Astrocyte of the cerebellum (primary cell): Measurements from ENCODE around the gene PTGES2.
A peak's percentile ranks its signal among the peaks of the same experiment; 100 is the strongest.

Experiments used
- DNase-seq: peaks from one replicate; pipeline ENCODE4 v3.0.0-alpha.2; 2011; ENCODE audit warnings: low read depth
- H3K4me3 ChIP-seq: 2 replicates; pipeline ENCODE4 v1.5.1; 2011; ENCODE audit warnings: mild to moderate bottlenecking, low read depth, low read length, moderate library complexity
- in situ Hi-C: cut with HindIII; loops from 2 replicates; pipeline ENCODE4 v1.10.0; 2017; ENCODE audit warnings: low sequenced_read_pairs
- TF ChIP-seq, protein P1 (sequence below): IDR thresholded peaks from 2 replicates; pipeline ENCODE4 v1.5.1; 2012; ENCODE audit warnings: low read length, low read depth, moderate library complexity, mild to moderate bottlenecking; ENCODE audit errors: missing control alignments

PTGES2 gene

DNA sequence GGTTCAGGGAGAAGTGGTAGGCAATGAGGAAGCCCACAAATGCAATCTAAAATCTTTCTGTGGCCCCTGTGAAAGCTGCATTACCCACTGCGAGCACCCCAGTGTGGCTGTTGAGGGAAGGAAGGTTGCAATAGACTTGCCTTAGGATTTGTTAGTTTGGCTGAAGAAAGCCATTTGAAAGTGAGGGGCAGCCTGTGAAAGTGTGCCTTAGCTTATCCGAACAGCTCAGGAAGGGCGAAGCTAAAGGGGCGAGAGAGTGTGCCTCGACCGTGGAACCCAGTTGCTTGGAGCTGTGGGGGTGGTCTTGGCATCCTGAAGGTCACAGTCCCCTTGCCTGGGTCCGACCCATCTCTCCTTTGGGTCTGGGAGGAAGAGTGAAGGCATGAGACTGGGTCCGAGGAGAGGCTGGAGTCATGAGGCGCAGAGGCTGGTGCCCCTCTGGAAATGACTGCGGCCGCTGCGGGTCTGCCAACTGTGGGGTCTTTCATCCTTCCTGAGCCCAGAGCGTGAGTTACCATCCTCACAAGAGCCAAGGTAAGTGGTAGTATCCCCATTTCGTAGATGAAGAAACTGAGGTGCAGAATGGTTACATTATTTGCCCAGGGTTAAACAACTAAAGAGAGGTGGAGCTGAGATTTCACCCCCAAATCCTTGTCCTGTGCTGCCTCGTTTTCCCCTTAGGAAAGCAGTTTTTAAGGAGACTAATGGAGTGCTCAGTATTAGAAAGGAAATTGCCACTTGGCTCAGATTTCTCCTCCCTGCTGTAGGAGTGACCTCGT is 35.1 kb downstream of the PTGES2 start:
- in situ Hi-C loops = loop anchor here (10.0 kb wide), 1 partner anchor 158 kb away; the partner anchor contains the start of genes DPM2 and PIP5KL1
- TF ChIP-seq, protein P1, sequence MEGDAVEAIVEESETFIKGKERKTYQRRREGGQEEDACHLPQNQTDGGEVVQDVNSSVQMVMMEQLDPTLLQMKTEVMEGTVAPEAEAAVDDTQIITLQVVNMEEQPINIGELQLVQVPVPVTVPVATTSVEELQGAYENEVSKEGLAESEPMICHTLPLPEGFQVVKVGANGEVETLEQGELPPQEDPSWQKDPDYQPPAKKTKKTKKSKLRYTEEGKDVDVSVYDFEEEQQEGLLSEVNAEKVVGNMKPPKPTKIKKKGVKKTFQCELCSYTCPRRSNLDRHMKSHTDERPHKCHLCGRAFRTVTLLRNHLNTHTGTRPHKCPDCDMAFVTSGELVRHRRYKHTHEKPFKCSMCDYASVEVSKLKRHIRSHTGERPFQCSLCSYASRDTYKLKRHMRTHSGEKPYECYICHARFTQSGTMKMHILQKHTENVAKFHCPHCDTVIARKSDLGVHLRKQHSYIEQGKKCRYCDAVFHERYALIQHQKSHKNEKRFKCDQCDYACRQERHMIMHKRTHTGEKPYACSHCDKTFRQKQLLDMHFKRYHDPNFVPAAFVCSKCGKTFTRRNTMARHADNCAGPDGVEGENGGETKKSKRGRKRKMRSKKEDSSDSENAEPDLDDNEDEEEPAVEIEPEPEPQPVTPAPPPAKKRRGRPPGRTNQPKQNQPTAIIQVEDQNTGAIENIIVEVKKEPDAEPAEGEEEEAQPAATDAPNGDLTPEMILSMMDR = no peak
- peak overlapping the region; percentile 49 for H3K4me3 ChIP-seq
- no peak for DNase-seq

DNA sequence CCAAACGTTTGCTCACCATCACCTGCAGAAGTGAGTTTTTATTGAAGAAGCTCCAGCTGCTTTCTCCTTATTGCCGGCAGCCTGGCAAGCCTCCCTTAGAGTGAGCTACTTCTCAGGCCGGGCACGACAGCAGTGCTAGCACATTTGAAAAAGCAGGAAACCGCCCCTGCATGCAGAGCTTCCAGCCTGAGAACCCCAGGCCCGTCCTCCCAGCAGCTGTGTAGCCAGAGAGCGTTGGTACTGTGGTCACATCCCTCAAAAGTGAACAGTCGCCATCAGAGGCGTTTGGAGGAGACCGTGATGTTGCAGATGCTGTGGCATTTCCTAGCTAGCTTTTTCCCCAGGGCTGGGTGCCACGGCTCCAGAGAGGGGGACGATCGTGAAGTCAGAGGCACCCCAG is 36.0 kb downstream of the PTGES2 start:
- DNase-seq = no peak
- TF ChIP-seq, protein P1 = no peak
- in situ Hi-C loops = loop anchor here (10.0 kb wide), 1 partner anchor 157 kb away; the partner anchor contains the start of genes DPM2 and PIP5KL1
- peak overlapping the region; percentile 49 for H3K4me3 ChIP-seq

DNA sequence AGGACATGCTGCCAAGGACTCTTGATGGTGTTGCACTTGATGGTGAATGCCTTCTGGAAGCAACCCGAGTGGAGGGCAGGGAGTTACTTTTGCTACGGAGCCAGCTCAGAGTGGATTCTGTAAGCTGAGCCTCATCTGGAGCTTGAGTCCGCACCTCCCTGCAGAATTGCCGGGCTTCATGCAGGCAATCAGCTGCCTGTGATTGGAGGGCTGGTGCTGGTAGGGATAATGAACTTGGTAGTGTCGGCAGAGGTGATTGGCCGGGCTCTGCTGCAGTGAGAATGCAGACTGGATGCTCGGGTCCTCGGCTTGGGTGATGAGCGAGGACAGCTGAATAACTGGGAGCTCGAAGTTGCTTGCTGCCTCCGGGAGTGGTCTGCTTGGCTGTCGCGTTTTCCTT is 36.4 kb downstream of the PTGES2 start:
- in situ Hi-C loops = loop anchor here (10.0 kb wide), 1 partner anchor 156 kb away; the partner anchor contains the start of genes DPM2 and PIP5KL1
- TF ChIP-seq, protein P1 = no peak
- DNase-seq = peak; percentile 86
- H3K4me3 ChIP-seq = peak overlapping the region; percentile 49

DNA sequence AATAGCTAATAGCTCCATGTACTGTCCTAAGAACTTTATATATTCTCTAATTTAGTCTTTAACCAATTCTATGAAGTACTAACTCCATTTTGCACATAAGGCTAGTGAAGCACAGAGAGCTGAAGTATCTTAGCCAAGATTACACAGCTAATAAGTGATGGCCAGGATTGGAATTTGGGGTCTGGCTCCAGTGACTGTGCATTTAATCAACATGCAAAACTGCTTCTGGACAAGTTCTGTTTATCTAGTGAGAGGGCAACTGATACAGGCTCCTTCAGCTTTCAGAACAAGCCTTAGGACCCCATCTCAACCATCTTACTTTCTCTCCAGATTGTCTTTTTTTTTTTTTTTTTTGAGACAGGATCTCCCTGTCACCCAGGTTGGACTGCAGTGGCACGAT is 38.2 kb downstream of the PTGES2 start:
- no peak overlapping the region for H3K4me3 ChIP-seq
- TF ChIP-seq, protein P1 = no peak
- in situ Hi-C loops = no loop called here
- DNase-seq = no peak

DNA sequence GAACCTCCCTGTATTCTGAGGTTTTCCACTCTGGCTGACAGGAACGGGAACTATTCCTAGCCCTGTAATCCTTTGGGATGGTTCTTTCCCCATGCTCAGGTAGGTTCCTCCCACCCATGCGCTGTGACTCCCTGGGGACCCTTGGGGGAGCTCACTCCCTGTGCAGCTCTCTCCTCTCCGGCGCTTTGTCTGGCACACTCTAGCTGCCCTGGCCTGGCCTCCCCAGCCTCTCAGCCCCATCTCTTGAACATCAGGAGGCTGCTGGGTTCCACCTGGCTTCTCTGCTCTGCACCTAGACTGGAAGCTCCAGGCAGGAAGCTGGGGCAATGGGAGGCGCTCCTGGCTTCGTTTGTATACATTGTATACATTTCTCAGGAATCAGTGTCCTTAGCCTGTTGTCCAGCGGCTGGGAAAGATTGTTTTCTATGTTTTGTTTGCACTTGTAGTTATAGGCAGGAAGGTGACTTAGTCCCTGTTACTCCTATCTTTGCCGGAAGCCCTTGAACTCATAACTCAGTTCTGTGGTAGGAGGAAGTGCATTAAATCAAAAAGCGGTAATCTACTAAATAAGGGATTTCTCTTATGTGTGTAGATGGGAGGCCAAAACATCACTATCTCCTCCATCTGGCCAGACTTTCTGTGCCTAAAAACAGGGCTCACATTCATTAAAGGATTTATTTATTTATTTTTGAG is 39.1 kb downstream of the PTGES2 start:
- TF ChIP-seq, protein P1 = no peak
- in situ Hi-C loops = no loop called here
- no peak for DNase-seq
- H3K4me3 ChIP-seq = no peak overlapping the region

DNA sequence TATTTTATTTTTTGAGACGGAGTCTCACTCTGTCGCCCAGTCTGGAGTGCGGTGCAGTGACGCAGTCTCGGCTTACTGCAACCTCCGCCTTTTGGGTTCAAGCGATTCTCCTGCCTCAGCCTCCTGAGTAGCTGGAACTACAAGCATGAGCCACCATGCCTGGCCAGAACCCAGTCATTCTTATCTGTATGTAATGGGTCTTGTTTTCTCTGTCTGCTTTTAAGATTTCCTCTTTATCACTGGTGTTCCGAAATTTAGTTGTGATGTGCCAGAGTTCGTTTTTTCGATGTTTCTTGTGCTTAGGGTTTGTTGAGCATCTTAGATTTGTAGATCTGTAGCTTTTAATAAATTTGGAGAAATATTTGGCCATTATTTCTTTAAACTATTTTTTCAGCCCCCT is 40.3 kb downstream of the PTGES2 start:
- in situ Hi-C loops = no loop called here
- H3K4me3 ChIP-seq = no peak overlapping the region
- TF ChIP-seq, protein P1 = no peak
- no peak for DNase-seq
